Testis (tissue), 2 donors: Measurements from ENCODE around the gene EEF2.

Experiments used
- POLR2A ChIP-seq: fragments of 450-650 bp; IDR thresholded peaks from one replicate; pipeline ENCODE4 v1.6.1; 2017; ENCODE audit warnings: antibody characterized with exemption, mild to moderate bottlenecking, moderate library complexity
- TF ChIP-seq, protein P1 (sequence below), 3 experiments: fragments of 450-650 bp in 2 of 3; fragments of 200-600 bp in 1 of 3; sonication (generic) in 1 of 3; IDR thresholded peaks; one replicate each; pipeline ENCODE4 v1.5.1; 2016 to 2019; ENCODE audit warnings: antibody characterized with exemption in 3 of 3, mild to moderate bottlenecking in 2 of 3, moderate library complexity in 1 of 3

GRCh38 chr19:4029247-4029614 is 44.0 kb upstream of the EEF2 start:
- TF ChIP-seq, protein P1, sequence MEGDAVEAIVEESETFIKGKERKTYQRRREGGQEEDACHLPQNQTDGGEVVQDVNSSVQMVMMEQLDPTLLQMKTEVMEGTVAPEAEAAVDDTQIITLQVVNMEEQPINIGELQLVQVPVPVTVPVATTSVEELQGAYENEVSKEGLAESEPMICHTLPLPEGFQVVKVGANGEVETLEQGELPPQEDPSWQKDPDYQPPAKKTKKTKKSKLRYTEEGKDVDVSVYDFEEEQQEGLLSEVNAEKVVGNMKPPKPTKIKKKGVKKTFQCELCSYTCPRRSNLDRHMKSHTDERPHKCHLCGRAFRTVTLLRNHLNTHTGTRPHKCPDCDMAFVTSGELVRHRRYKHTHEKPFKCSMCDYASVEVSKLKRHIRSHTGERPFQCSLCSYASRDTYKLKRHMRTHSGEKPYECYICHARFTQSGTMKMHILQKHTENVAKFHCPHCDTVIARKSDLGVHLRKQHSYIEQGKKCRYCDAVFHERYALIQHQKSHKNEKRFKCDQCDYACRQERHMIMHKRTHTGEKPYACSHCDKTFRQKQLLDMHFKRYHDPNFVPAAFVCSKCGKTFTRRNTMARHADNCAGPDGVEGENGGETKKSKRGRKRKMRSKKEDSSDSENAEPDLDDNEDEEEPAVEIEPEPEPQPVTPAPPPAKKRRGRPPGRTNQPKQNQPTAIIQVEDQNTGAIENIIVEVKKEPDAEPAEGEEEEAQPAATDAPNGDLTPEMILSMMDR (IDR thresholded peaks at IDR 0.05) = no peak
- no peak for TF ChIP-seq POLR2A
